GM21717 (cell line): ENCODE measurements around the gene DCST1.

ENCODE experiments used
- ATAC-seq: cut with Tn5 transposase; IDR thresholded peaks from one replicate; pipeline ENCODE4 v1.9.1; 2021; ENCODE audit warnings: mild to moderate bottlenecking, moderate library complexity; ENCODE audit not compliant: unreplicated experiment

The DCST1 gene

GRCh38 chr1:155070721-155071569 lies 37.3 kb downstream of the DCST1 start:
- no peak for ATAC-seq

- no peak for ATAC-seq
These were observed 38.1 kb downstream of the DCST1 start for GRCh38 chr1:155071701-155072100.

- ATAC-seq: no peak
These were observed 39.1 kb downstream of the DCST1 start for GRCh38 chr1:155072531-155073289.

GRCh38 chr1:155073377-155074242 lies 40.0 kb downstream of the DCST1 start:
- no peak for ATAC-seq

GRCh38 chr1:155075535-155075934 lies 41.9 kb downstream of the DCST1 start:
- no peak for ATAC-seq

GRCh38 chr1:155076371-155076770 lies 42.7 kb downstream of the DCST1 start:
- no peak for ATAC-seq

GRCh38 chr1:155077346-155077745 lies 43.7 kb downstream of the DCST1 start:
- ATAC-seq: no peak

- no peak for ATAC-seq
These were observed 44.3 kb downstream of the DCST1 start for GRCh38 chr1:155077758-155078445.

- no peak for ATAC-seq
These were observed 45.0 kb downstream of the DCST1 start, which contains the start of gene EFNA3 for GRCh38 chr1:155078469-155079209. EFNA3 (plus strand) TSS chr1:155078837; CDS start chr1:155078942, 105 bp downstream.

GRCh38 chr1:155079210-155079486 lies 45.5 kb downstream of the DCST1 start:
- ATAC-seq: no peak

- ATAC-seq: no peak
These were observed 46.1 kb downstream of the DCST1 start for GRCh38 chr1:155079487-155080311.

- no peak for ATAC-seq
These were observed 46.9 kb downstream of the DCST1 start for GRCh38 chr1:155080312-155081228.

GRCh38 chr1:155081472-155082300 lies 48.1 kb downstream of the DCST1 start:
- ATAC-seq: no peak

- no peak for ATAC-seq
These were observed 48.9 kb downstream of the DCST1 start for GRCh38 chr1:155082301-155083051.

- ATAC-seq: no peak
These were observed 49.5 kb downstream of the DCST1 start for GRCh38 chr1:155083052-155083541.
